H1 (cell line): ENCODE data around the gene PGRMC1. TPM values are rescaled to one million over a fixed set of nuclear protein-coding genes. Genes with fewer than 3 reads are reported as not detected.

ENCODE experiments used
- BACH1 ChIP-seq: IDR thresholded peaks from 2 replicates; pipeline ENCODE4 v1.6.1; 2012; ENCODE audit warnings: low read length, improper control_type of control experiment
- POU5F1 ChIP-seq: IDR thresholded peaks from 2 replicates; pipeline ENCODE4 v1.6.1; 2011; ENCODE audit warnings: low read depth, mild to moderate bottlenecking, low read length, moderate library complexity
- RAD21 ChIP-seq, 2 experiments: IDR thresholded peaks in 1 of 2; conservative IDR thresholded peaks in 1 of 2; 2 replicates each; pipeline ENCODE4 v1.6.1; 2011; ENCODE audit warnings: low read depth in 2 of 2, low read length in 2 of 2, improper control_type of control experiment in 1 of 2, inconsistent platforms in 1 of 2, mild to moderate bottlenecking in 1 of 2, moderate library complexity in 1 of 2
- polyA plus RNA-seq, 7 experiments: library from polyadenylated mRNA; depleted of rRNA in 3 of 7; stranded (reverse) in 5 of 7; unstranded in 2 of 7; fragments of >200 nt in 5 of 7; fragments of 200-250 nt in 2 of 7; gene quantifications; 1 replicate in 5 of 7; 2 replicates in 1 of 7; 4 replicates in 1 of 7; pipeline versions ENCODE4 v1.2.1 to v1.2.3, GENCODE V29; 2011 to 2013; ENCODE audit warnings: missing spikeins in 2 of 7, mixed read lengths in 2 of 7
- total RNA-seq: library from RNA; stranded (reverse); fragmentation: NEBNext Ultra II Directional; extraction: Animal tissue kit (Norgen Biotek cat#: 25700); gene quantifications from 2 replicates; pipeline ENCODE4 v1.2.1, GENCODE V29; 2021

PGRMC1 gene
- total and polyA plus RNA-seq, 2 of the 8 experiments (the other 6 are each of a cell fraction or from before 2014, with no cell fraction given), result 127 to 248 TPM

DNA sequence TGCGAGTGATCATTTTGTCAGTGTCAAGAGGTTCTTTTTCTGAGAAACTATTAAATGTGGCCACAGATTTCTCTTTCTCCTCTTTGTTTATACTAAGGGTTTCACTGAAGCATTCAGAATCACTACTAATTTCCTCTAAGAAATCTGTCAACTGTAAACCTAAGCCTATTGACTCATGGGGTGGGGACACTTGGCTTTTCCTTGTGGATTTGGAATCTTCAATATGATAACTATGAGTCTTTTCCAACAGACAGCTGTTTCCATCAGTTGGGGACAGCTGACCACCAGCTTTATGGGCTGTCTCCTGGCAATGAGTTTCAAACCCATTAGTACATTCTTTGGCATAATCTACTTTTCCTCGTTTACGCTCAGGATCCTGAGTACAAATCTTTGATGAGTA, 13.8 kb downstream of the PGRMC1 start (continued):
- TF ChIP-seq RAD21 (IDR thresholded peaks at IDR 0.05 in 1 of 2, conservative IDR thresholded peaks at IDR 0.05 in 1 of 2; ENCODE audit: low read depth in 2 of 2, low read length in 2 of 2) (no peak), POU5F1 (no peak), BACH1 (no peak)
